ENCODE measurements around the gene FAM120B.

Gene FAM120B

GRCh38 chr6:170363255-170363654, 56.7 kb downstream of the FAM120B start:
- no peak for DNase-seq

DNA sequence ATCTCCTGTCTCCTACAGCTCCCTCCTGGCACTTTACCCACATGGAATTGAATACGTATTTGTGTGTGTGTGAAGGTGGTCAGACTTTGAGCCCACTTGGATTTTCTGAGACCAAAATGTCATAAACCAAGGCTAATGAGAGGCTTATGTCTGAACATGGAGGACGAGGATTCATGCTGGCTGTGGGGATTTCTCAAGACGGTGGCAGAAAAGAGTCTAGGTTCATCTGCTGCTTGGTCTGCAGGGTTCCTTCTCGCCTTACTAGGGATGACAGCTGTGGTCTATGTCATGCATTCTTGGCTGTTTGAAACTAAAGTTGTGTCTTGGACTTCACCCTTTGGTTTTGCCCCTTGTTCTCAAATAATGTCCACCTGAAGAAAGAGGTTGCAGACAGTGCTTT, 58.6 kb downstream of the FAM120B start:
- DNase-seq: no peak

GRCh38 chr6:170365593-170365992, 59.0 kb downstream of the FAM120B start:
- DNase-seq: no peak

- DNase-seq: no peak
These were observed 59.8 kb downstream of the FAM120B start for GRCh38 chr6:170366248-170366960.

GRCh38 chr6:170367241-170367640, 60.7 kb downstream of the FAM120B start:
- no peak for DNase-seq

GRCh38 chr6:170368544-170368943, 62.0 kb downstream of the FAM120B start:
- DNase-seq: no peak

DNA sequence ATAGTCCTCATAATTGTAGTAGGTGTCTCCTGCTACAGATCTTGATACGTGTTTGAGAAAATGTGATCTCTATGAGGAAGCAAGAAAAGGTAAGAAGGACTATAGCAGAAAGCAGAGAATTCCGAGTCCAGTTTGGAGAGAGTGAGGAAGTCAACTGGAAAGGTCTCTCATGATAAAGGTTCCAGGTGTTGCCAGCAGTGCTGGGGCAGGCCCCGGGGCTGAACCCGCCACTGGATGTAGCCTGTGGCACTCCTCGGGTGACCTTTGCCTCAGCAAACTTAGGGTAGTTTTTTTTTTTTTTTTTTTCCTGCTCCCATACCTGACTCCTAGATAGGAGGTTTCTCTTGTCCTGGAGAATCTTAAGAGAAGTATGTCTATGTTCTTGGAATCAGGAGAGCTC, 62.8 kb downstream of the FAM120B start:
- no peak for DNase-seq

GRCh38 chr6:170370416-170370815, 63.9 kb downstream of the FAM120B start:
- no peak for DNase-seq

DNA sequence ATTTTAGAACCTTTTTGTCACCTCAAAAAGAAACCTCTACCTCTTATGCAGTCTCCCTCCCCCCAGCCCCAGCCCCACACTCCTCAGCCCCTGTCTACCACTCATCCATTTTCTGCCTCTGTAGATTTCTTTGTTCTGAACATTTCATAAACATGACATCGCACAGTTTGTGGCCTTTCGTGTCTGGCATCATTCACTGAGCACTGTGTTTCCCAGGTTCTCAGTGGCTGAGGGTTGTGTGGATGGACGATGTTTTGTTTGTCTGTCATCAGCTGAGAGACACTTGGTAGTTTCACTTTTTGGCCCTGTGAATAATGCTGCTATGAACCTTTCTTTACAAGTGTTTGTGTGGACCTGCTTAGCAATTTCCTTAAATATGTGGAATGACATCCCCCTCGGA, 64.5 kb downstream of the FAM120B start:
- no peak for DNase-seq

DNA sequence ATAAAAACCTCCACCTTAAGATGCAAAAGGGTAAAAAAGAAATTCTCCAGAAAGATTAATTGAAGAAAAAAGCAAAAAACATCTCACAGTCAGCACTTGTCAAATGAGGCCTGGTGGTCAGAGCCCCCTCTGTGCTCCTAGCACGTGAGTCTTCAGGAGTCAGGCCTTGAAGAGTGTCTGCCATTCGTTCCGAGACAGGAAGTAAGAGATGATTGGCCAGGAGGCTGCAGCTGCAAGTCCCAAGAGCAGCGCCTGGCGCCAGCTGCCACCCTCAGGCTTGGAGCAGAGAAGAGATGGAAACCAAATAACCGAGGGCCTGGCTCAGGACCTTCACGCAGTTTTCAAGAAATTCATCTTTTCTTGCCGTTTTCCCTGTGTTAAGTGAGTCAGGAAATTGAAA, 65.0 kb downstream of the FAM120B start:
- no peak for DNase-seq

DNA sequence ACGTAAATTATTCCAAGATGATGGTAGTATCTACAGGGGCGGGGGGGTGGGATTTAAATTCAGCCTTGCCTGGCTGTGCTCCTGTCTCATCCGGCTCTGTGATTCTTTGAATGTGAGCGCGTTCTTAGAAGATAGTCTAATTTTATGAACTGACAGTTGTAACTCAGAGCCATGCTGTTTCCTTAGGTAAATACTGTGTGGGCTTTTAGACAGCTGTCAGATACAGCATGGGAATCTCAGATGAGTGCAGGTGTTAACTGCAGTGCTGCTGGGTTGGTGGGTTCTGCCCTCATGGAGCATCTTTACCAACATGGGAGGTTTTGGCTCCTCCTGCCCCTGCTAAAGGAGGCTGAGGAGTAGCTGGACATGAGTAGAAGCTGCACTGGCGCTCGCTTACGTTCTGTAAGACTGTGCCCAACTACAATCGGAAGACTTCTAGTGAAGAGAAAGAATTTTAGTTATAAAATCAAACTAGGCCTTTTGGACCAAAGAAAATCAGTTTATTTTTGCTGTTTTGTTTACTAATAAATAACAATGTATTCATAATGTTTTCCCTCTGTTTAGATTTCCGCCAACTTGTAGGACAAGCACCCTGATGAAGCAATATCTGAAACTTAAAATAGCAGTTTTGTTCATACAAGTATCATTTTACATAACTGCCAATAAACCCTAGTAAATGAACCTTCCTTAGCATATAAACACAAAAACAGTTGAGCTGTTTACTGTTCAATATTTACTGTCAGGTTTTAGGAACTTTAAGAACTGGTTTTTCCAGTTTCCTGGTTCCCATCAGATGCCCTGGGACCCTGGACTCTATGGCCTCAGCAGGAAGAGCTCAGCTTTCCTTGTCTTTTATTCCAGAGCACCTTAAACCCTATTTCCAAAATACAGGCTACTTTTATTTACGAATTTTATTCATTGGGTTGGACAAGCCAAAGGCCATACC, 66.1 kb downstream of the FAM120B start:
- no peak for DNase-seq

DNA sequence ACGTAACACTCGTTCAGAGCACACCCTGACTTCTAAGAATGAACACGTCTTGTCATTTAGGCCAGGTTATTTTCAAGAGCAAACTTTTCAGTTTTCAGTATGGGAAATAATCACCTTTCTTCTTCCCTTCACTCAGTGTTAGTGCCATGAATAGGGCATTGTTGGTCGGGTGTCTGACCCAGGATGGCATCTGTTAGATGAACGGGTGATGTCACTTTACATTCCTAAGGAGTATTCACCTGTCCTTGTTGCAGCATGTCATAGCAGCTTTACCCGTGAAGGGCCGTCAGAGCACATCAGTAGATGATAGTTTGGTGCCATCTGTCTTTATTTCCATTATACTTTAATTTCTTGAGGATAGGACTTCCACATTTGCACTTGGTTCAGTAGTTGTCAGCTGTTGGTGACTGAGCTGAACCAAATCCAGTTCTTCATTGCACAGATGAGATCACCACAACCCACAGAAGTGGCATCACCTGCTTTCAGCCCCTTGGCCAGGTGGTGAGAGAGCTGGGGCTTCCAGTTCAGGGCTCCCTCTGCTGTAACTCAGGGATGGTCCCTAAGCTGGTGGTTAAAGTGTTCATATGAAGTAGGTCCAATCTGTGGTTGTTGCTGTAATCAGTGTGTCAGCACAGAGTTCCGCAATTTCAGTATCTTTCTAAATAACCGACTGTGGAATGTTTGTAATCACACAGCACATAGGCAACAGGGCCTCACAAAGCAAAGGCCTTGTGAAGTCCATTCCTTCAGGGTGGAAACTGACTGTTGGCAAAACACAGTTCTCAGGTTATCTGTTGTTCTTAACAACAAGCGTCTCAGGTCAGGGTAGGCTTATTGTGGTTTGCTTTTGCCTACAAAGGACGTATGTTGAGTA, 68.2 kb downstream of the FAM120B start:
- DNase-seq: no peak

- no peak for DNase-seq
These were observed 69.1 kb downstream of the FAM120B start for GRCh38 chr6:170375661-170376060.

- DNase-seq: peak; percentile 11 to 63
These were observed 70.0 kb downstream of the FAM120B start for GRCh38 chr6:170376386-170377043.

DNA sequence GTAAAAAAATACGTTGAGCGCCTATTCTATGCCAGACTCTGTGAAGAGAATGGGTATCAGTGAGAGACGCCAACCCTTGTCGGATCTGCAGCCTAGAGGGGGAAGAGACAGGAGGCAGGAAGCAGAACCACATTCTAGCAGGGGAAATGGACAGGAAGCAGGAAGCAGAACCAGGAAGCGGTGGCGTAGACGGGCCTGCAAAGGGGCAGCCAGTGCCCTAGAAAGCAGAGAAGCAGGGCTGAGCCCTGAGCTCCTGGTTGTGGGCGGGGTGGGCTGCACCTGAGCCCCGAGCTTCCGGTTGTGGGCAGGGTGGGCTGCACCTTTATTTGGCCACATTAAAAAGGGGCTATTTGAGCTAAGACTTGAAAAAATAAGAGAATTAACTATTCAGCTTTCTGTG, 71.9 kb downstream of the FAM120B start:
- no peak for DNase-seq

DNA sequence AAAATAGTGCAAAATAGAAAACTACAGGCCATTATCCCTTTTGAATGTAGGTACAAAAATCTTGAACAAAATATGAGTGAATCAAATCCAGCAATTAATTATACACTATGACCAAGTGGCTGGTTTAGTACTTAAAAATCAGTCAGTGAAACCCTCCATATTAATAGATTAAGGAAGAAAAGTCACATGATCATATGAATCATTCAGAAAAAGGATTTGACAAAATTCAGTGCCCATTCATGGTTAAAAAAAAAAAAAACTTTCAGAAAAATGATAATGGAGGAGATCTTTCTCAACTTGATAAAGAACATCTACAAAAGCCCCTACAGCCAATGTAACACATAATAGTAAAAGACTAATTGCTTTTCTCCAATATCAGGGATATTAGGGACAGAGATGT, 75.0 kb downstream of the FAM120B start:
- DNase-seq: no peak

DNA sequence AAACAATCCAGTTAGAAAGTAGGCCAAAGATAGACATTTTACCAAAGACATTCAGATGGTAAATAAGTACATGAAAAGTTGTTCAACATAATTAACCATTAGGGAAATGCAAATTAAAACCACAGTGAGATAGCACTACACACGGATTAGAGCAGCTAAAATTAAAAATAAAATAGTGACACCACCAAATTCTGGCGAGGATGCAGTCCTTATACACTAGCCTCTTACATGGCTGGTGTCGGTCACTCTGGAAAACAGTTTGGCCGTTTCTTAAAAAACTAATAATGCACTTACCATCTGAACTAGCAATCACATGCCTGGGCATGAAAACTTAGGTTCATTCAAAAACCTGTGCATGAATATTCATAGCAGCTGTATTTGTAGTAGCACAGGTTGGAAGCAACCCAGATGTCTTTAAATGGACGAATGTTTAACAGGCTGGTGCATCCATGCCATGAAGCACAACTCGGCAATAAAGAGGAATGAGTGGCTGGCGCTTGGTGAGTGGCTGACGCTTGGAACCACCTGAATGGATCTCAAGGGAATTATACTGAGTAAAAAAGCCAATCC, 77.0 kb downstream of the FAM120B start:
- no peak for DNase-seq

DNA sequence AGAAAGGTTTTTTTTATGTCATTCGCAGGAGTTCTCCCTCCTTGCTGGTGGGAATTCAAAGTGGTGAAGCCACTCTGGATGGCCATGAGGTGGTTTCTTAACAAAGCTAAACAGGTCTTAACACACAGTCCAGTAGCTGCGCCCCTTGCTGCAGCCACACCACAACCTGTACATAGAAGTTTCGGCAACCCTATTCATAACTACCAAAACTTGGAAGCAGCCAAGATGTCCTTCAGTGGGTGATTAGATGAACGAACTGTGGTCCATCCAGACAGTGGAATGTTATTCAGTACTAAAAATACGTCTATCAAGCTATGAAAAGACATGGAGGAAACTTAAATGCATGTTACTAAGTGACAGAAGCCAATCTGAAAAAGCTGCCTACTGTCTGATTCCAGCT, 78.9 kb downstream of the FAM120B start:
- DNase-seq: no peak

DNA sequence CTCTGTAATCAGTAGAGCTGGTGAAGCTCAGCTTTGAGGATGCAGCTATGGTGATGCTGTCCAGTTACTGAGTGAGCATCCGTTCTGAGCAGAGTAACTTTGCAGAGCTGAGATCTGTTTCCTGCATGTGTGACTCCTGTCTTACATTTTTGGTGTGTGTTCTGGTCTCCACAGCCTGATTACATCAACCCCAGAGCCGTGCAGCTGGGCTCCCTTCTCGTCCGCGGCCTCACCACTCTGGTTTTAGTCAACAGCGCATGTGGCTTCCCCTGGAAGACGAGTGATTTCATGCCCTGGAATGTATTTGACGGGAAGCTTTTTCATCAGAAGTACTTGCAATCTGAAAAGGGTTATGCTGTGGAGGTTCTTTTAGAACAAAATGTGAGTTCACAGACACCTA, 81.6 kb downstream of the FAM120B start:
- no peak for DNase-seq

DNA sequence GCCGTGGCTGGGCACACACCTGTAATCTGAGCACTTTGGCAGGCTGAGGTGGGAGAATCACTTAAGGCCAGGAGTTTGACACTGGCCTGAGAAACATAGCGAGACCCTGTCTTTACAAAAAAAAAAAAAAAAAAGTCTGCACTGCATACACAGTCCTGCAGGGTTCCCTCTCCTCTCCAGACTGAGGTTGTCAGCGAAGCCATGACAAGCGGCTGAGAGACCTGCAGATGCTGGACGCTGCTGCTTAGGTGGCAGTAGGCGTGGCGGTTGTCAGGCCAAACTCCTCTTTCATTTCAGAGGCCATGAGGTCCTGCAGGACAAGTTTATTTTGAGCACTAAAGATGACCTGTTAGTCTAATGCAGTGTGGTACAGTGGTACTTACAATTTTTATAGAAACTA, 86.5 kb downstream of the FAM120B start:
- DNase-seq: no peak

DNA sequence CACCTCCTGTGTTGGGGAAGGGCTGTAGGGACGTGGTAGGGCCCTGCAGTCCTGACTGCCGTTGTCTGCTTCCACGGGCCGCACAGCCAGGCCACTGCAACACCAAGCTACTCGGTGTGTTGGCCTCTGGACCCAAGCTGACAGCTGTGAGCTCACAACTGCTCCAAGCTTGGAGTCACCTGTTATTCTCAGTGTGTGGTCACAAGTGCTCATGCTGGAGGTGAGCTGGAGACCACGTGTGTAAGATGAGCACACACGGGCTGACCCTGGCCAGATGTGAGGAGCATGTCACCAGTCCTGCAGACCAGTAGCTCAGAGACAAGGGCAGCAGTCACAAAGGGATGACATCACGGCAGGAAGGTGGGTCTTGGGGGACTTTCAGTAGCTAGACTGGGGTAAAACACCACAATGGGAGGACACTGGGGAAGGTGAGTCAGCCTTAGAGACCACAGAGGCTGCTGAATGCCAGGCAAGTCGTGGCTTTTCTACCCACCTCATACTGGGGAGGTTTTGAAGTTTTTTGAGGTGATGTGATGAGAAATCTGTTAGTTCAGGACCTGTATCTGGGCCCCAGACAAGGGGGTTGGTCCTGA, 87.3 kb downstream of the FAM120B start:
- DNase-seq: no peak

DNA sequence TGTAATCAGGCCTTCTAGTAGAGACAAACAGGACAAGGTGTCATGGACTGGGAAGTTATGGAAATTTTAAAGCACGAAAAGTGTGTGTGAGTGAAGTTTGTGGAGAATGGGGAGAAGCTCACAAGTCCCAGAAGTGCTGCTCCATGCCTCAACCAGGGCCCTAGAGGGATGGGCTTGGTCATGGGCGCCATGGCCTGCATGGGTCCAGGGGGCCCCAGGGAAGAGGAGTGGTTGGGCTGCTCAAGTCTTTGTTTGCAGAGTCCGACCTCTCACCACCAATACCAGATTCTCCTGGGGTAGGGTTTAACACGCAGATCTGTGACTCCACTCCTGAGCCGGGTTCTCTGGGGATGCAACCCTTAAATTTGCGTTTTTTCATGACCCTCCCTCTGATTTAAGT, 88.4 kb downstream of the FAM120B start:
- DNase-seq: no peak

Measured in NCI-H187 (cell line).